Renal cortical epithelial cell (primary cell): ENCODE results near the gene WWOX. TPM values are rescaled to one million over a fixed set of nuclear protein-coding genes. Genes with fewer than 3 reads are reported as not detected.

Experiments
- total RNA-seq: library from RNA; depleted of rRNA; stranded (reverse); fragments of >200 nt; gene quantifications from 2 replicates; pipeline ENCODE4 v1.2.3, GENCODE V29; 2014

The WWOX gene
- total RNA-seq, 1 donor from 2014 or later = 29.5 TPM

Other genes starting within 250 kb of the WWOX start
- not detected in 2 replicates for gene CLEC3A, start 77.1 kb upstream of the WWOX start, total RNA-seq